Testis (tissue), 3 donors: ENCODE measurements around the gene TMIE. TPM values are rescaled to one million over a fixed set of nuclear protein-coding genes. Genes with fewer than 3 reads are reported as not detected.

Experiments used
- DNase-seq: peaks from one replicate; pipeline ENCODE4 v3.0.0-alpha.2; 2019
- H3K27ac ChIP-seq, 2 donors: fragments of 200-600 bp; sonication (generic); one replicate each; pipeline ENCODE4 v1.5.1; 2019
- H3K27me3 ChIP-seq: fragments of 200-600 bp; sonication (generic); one replicate; pipeline ENCODE4 v1.5.1; 2019
- H3K36me3 ChIP-seq: fragments of 200-600 bp; sonication (generic); one replicate; pipeline ENCODE4 v1.5.1; 2017; ENCODE audit warnings: low read depth; ENCODE audit errors: missing control alignments
- H3K4me1 ChIP-seq: fragments of 200-600 bp; sonication (generic); one replicate; pipeline ENCODE4 v1.5.1; 2019
- H3K4me3 ChIP-seq, 2 donors: fragments of 200-600 bp; sonication (generic); one replicate each; pipeline ENCODE4 v1.5.1; 2017 to 2019
- H3K9me3 ChIP-seq: fragments of 200-600 bp; sonication (generic); one replicate; pipeline ENCODE4 v1.5.1; 2017
- POLR2A ChIP-seq: fragments of 450-650 bp; IDR thresholded peaks from one replicate; pipeline ENCODE4 v1.6.1; 2017; ENCODE audit warnings: antibody characterized with exemption, mild to moderate bottlenecking, moderate library complexity
- WGBS, 2 donors: methylation state at CpG; one replicate each; pipeline ENCODE4 v1.1.5; 2018; 5-methylcytosine and 5-hydroxymethylcytosine counted together
- intact Hi-C: fragments of 100-400 bp; cut with DNase I; formaldehyde crosslinking; loops from one replicate; pipeline ENCODE4 v1.15.1; 2023; ENCODE audit warnings: low total_unique reads
- polyA plus RNA-seq: library from polyadenylated mRNA; stranded (reverse); fragments of 350-450 nt; fragmentation: Illumina TruSeq; extraction: RNeasy Lipid Tissue Mini Kit (QIAGEN cat#74804); gene quantifications from one replicate; pipeline ENCODE4 v1.2.3, GENCODE V29; 2014; ENCODE audit warnings: low read depth, low replicate concordance; ENCODE audit not compliant: insufficient read depth
- total RNA-seq, 2 donors: library from RNA; depleted of rRNA; stranded (reverse); fragments of >200 nt; gene quantifications; one replicate each; pipeline ENCODE4 v1.2.3, GENCODE V29; 2016
- TF ChIP-seq, protein P1 (sequence below), 3 experiments: fragments of 450-650 bp in 2 of 3; fragments of 200-600 bp in 1 of 3; sonication (generic) in 1 of 3; IDR thresholded peaks; one replicate each; pipeline ENCODE4 v1.5.1; 2016 to 2019; ENCODE audit warnings: antibody characterized with exemption in 3 of 3, mild to moderate bottlenecking in 2 of 3, moderate library complexity in 1 of 3

TMIE gene
- total and polyA plus RNA-seq, 3 donors from 2014 or later = 1.5 to 2.3 (median 1.8) TPM

DNA sequence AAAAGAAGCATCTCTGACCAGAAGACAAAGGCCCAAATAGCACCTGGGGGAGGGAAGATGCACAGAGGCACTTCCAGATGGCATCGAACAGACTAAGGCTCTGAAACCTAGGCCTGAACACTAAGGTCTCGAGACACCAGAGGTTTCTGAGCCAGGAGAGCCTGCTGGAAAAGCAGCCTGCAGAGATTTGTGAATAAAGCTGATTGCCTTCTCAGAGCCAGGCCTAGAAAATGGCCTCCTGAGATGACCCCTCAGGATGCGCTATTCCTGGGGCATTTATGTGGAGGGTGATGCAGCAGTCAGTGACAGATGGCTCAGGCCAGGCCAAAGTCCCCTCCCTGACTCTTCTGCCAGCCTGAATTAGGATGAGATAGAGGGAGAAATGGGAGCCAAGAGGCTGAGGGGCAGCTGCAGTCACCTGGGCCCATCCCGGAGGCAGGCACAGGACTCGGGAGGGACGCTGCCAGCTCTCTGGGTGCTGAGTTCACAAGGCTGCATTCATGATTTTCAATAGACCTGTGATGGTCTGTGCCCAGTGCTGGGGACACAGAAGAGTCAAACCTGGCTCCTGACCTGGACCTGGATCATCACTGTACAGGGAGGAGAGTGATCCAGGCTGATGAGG lies 9.6 kb downstream of the TMIE start:
- DNase-seq = no peak
- no peak overlapping the region for H3K27ac ChIP-seq
- no peaks in the 10 kb centered on the region for H3K27me3 ChIP-seq
- WGBS, 2 donors = 94 to 98% methylated on average over 6 of the region's 6 CpGs
- no peak overlapping the region for H3K4me3 ChIP-seq
- TF ChIP-seq POLR2A = no peak
- TF ChIP-seq, protein P1, sequence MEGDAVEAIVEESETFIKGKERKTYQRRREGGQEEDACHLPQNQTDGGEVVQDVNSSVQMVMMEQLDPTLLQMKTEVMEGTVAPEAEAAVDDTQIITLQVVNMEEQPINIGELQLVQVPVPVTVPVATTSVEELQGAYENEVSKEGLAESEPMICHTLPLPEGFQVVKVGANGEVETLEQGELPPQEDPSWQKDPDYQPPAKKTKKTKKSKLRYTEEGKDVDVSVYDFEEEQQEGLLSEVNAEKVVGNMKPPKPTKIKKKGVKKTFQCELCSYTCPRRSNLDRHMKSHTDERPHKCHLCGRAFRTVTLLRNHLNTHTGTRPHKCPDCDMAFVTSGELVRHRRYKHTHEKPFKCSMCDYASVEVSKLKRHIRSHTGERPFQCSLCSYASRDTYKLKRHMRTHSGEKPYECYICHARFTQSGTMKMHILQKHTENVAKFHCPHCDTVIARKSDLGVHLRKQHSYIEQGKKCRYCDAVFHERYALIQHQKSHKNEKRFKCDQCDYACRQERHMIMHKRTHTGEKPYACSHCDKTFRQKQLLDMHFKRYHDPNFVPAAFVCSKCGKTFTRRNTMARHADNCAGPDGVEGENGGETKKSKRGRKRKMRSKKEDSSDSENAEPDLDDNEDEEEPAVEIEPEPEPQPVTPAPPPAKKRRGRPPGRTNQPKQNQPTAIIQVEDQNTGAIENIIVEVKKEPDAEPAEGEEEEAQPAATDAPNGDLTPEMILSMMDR (IDR thresholded peaks at IDR 0.05) = no peak
- no peaks in the 10 kb centered on the region for H3K36me3 ChIP-seq
- intact Hi-C loops = no loop called here
- H3K9me3 ChIP-seq = no peaks in the 10 kb centered on the region
- no peaks in the 10 kb centered on the region for H3K4me1 ChIP-seq

DNA sequence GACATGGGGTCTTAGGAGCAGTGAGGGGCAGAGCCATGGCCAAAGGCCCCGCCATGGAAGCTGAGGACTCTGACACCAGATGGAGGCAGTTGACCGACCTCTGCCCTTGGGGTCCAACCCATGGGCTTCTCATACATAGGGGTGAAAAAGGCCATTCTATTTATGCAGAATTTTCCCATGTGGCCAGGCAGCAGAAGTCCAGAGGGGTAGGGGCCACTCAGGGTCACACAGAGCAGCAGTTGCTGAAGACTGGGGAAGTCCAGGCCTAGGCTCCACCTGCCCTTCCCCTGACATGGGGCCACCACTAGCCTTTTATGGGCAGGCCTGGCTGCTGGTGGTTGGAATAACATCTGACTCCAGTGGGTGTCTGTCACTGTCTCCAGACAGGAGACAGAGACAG lies 10.1 kb downstream of the TMIE start:
- Histone ChIP-seq H3K4me3 (no peak overlapping the region), H3K9me3 (no peaks in the 10 kb centered on the region), H3K4me1 (no peaks in the 10 kb centered on the region), H3K36me3 (no peaks in the 10 kb centered on the region), H3K27ac (no peak overlapping the region), H3K27me3 (no peaks in the 10 kb centered on the region)
- no peak for DNase-seq
- intact Hi-C loops = no loop called here
- TF ChIP-seq, protein P1 (IDR thresholded peaks at IDR 0.05) = no peak
- no peak for TF ChIP-seq POLR2A
- WGBS, 2 donors = 96 to 100% methylated on average over 2 of the region's 2 CpGs

- Histone ChIP-seq H3K36me3 (no peaks in the 10 kb centered on the region), H3K4me1 (no peaks in the 10 kb centered on the region), H3K27ac (no peak overlapping the region), H3K27me3 (no peaks in the 10 kb centered on the region), H3K9me3 (no peaks in the 10 kb centered on the region), H3K4me3 (no peak overlapping the region)
- intact Hi-C loops = no loop called here
- TF ChIP-seq POLR2A = no peak
- TF ChIP-seq, protein P1 (IDR thresholded peaks at IDR 0.05) = no peak
- DNase-seq = no peak
- WGBS, 2 donors = 81 to 87% methylated on average over 7 of the region's 7 CpGs
Measured at GRCh38 chr3:46711760-46712159, 10.6 kb downstream of the TMIE start.

GRCh38 chr3:46712191-46713049 lies 11.2 kb downstream of the TMIE start:
- DNase-seq = no peak
- Histone ChIP-seq H3K4me3 (no peak overlapping the region), H3K9me3 (no peaks in the 10 kb centered on the region), H3K27ac (no peak overlapping the region), H3K4me1 (no peaks in the 10 kb centered on the region), H3K27me3 (no peaks in the 10 kb centered on the region), H3K36me3 (no peaks in the 10 kb centered on the region)
- TF ChIP-seq, protein P1 (IDR thresholded peaks at IDR 0.05) = no peak
- no peak for TF ChIP-seq POLR2A
- WGBS, 2 donors = 84 to 89% methylated on average over 10 to 13 of the region's 13 CpGs
- intact Hi-C loops = no loop called here
